GM12878 (cell line): ENCODE measurements around the gene PIGZ. TPM values are rescaled to one million over a fixed set of nuclear protein-coding genes. Genes with fewer than 3 reads are reported as not detected.

Experiments
- ATAC-seq: fragments of 200-7000 bp; cut with Tn5 transposase; 3 replicates; pipeline ENCODE4 v1.9.1; 2020; ENCODE audit warnings: mild to moderate bottlenecking, moderate library complexity
- BruUV-seq: library from RNA; stranded (reverse); fragments of 400-500 nt; replicated peaks from 2 replicates; lab custom pipeline; 2021; lab: Mats Ljungman, UMichigan
- CTCF ChIA-PET: fragments of 300-600 bp; sonication (Branson Sonifier 250); formaldehyde crosslinking; extraction: SDS; loops from one replicate; lab custom pipeline; 2021; ENCODE audit warnings: inconsistent platforms; lab: Yijun Ruan, JAX
- POLR2A ChIA-PET: fragments of 350-600 bp; formaldehyde crosslinking; extraction: SDS; loops from one replicate; lab custom pipeline; 2021; ENCODE audit warnings: inconsistent platforms; lab: Charles Lee
- RAD21 ChIA-PET: fragments of 300-600 bp; sonication (Branson Sonifier 250); formaldehyde crosslinking; loops from one replicate; lab custom pipeline; 2023; ENCODE audit warnings: antibody characterized with exemption; ENCODE audit not compliant: unreplicated experiment; lab: Charles Lee
- SMC1A ChIA-PET: fragments of 300-600 bp; sonication (Branson Sonifier 250); formaldehyde crosslinking; loops from one replicate; lab custom pipeline; 2023; ENCODE audit not compliant: unreplicated experiment, uncharacterized antibody; lab: Charles Lee
- DNase-seq: peaks from one replicate; pipeline ENCODE4 v3.0.0-alpha.2; 2011; ENCODE audit warnings: low read depth, low spot score
- FAIRE-seq: peaks from 3 replicates; lab custom pipeline; 2011; peaks lifted over from hg19 to GRCh38; lab: Jason Lieb, UNC
- H2AFZ ChIP-seq: 2 replicates; pipeline ENCODE4 v1.6.0; 2011; ENCODE audit warnings: low read depth, low read length, control low read depth; ENCODE audit not compliant: control insufficient read depth
- H3K27ac ChIP-seq: 2 replicates; pipeline ENCODE4 v1.5.1; 2011; ENCODE audit warnings: control low read depth; ENCODE audit not compliant: control insufficient read depth, insufficient read depth
- H3K27me3 ChIP-seq, 2 experiments: replicated peaks in 1 of 2; 2 replicates each; pipeline versions ENCODE4 v1.6.0 to v1.6.1; 2011; ENCODE audit warnings: low read length in 1 of 2; ENCODE audit not compliant: control insufficient read depth in 2 of 2, insufficient read depth in 2 of 2
- H3K36me3 ChIP-seq, 2 experiments: 2 replicates each; pipeline ENCODE4 v1.5.1; 2011; ENCODE audit warnings: low read length in 1 of 2; ENCODE audit not compliant: control insufficient read depth in 2 of 2, insufficient read depth in 2 of 2
- H3K4me1 ChIP-seq: 2 replicates; pipeline ENCODE4 v1.6.1; 2011; ENCODE audit warnings: mild to moderate bottlenecking, low read length, moderate library complexity, mixed read lengths; ENCODE audit not compliant: control insufficient read depth, insufficient read depth
- H3K4me2 ChIP-seq: 2 replicates; pipeline ENCODE4 v1.6.0; 2011; ENCODE audit warnings: control low read depth; ENCODE audit not compliant: control insufficient read depth, insufficient read depth
- H3K4me3 ChIP-seq: fragments of 200-600 bp; sonication (generic); 2 replicates; pipeline ENCODE4 v1.5.1; 2016
- H3K79me2 ChIP-seq: 2 replicates; pipeline ENCODE4 v1.6.0; 2011; ENCODE audit warnings: low read length; ENCODE audit not compliant: control insufficient read depth, insufficient read depth
- H3K9ac ChIP-seq: 2 replicates; pipeline ENCODE4 v1.8.0; 2011; ENCODE audit warnings: low read length, control low read depth, mixed read lengths; ENCODE audit not compliant: control insufficient read depth, insufficient read depth
- H3K9me3 ChIP-seq: replicated peaks from 3 replicates; pipeline ENCODE4 v1.5.1; 2011; ENCODE audit warnings: mild to moderate bottlenecking, low read length; ENCODE audit not compliant: control insufficient read depth, insufficient read depth
- H4K20me1 ChIP-seq: 2 replicates; pipeline ENCODE4 v1.6.0; 2011; ENCODE audit not compliant: control insufficient read depth, insufficient read depth
- CBX5 ChIP-seq: sonication (generic); IDR thresholded peaks from 2 replicates; pipeline ENCODE4 v1.6.1; 2016; ENCODE audit warnings: low read depth, moderate library complexity, mild to moderate bottlenecking, inconsistent platforms
- GABPA ChIP-seq: IDR thresholded peaks from 2 replicates; pipeline ENCODE4 v1.6.1; 2014; ENCODE audit warnings: antibody characterized with exemption, low read depth, mild to moderate bottlenecking, inconsistent platforms
- IKZF1 ChIP-seq: fragments of 450-650 bp; conservative IDR thresholded peaks from 2 replicates; pipeline ENCODE4 v1.6.1; 2017; ENCODE audit warnings: antibody characterized with exemption, mild to moderate bottlenecking
- JUND ChIP-seq: IDR thresholded peaks from 2 replicates; pipeline ENCODE4 v1.6.1; 2012; ENCODE audit warnings: low read depth, mild to moderate bottlenecking, low read length, improper control_type of control experiment, moderate library complexity
- MEF2A ChIP-seq: IDR thresholded peaks from 2 replicates; pipeline ENCODE4 v1.6.1; 2011; ENCODE audit warnings: low read depth, mild to moderate bottlenecking, low read length, moderate library complexity; ENCODE audit not compliant: insufficient read depth
- RAD21 ChIP-seq: IDR thresholded peaks from 2 replicates; pipeline ENCODE4 v1.6.1; 2011; ENCODE audit warnings: mild to moderate bottlenecking, low read depth, low read length, moderate library complexity; ENCODE audit not compliant: insufficient read depth
- RCOR1 ChIP-seq: conservative IDR thresholded peaks from 2 replicates; pipeline ENCODE4 v1.6.1; 2012; ENCODE audit warnings: low read depth, low read length, improper control_type of control experiment
- RELA ChIP-seq: fragments of 450-650 bp; IDR thresholded peaks from 2 replicates; pipeline ENCODE4 v1.8.0; 2014; ENCODE audit warnings: borderline replicate concordance; ENCODE audit not compliant: partially characterized antibody
- RUNX3 ChIP-seq: IDR thresholded peaks from 2 replicates; pipeline ENCODE4 v1.6.1; 2012; ENCODE audit warnings: low read length, inconsistent platforms
- SMAD1 ChIP-seq: fragments of 450-650 bp; IDR thresholded peaks from 2 replicates; pipeline ENCODE4 v1.6.1; 2018; ENCODE audit warnings: mild to moderate bottlenecking, low read depth; ENCODE audit not compliant: partially characterized antibody
- SPI1 ChIP-seq: IDR thresholded peaks from 2 replicates; pipeline ENCODE4 v1.6.1; 2011; ENCODE audit warnings: low read depth, mild to moderate bottlenecking, low read length, moderate library complexity, borderline replicate concordance; ENCODE audit not compliant: insufficient read depth
- SREBF2 ChIP-seq: IDR thresholded peaks from 2 replicates; pipeline ENCODE4 v1.6.1; 2012; ENCODE audit warnings: mild to moderate bottlenecking, low read length
- STAT1 ChIP-seq: fragments of 450-650 bp; conservative IDR thresholded peaks from 2 replicates; pipeline ENCODE4 v1.6.1; 2014; ENCODE audit warnings: antibody characterized with exemption, mild to moderate bottlenecking
- SUZ12 ChIP-seq: fragments of 200-600 bp; sonication (generic); IDR thresholded peaks from one replicate; pipeline ENCODE4 v1.6.1; 2018; ENCODE audit warnings: antibody characterized with exemption, mild to moderate bottlenecking; ENCODE audit not compliant: unreplicated experiment
- TARDBP ChIP-seq: IDR thresholded peaks from 2 replicates; pipeline ENCODE4 v1.6.1; 2016; ENCODE audit warnings: borderline replicate concordance
- ZNF24 ChIP-seq: fragments of 450-650 bp; IDR thresholded peaks from 2 replicates; pipeline ENCODE4 v1.6.1; 2017; ENCODE audit warnings: antibody characterized with exemption, mild to moderate bottlenecking
- ZSCAN29 ChIP-seq: fragments of 450-650 bp; IDR thresholded peaks from 2 replicates; pipeline ENCODE4 v1.6.1; 2017; ENCODE audit warnings: mild to moderate bottlenecking, moderate library complexity
- WGBS: methylation state at CpG from one replicate; pipeline ENCODE4 v1.1.6; 2016; ENCODE audit warnings: low lambda C conversion rate; ENCODE audit not compliant: insufficient replicate concordance, insufficient coverage; ENCODE audit errors: missing lambda C conversion rate; 5-methylcytosine and 5-hydroxymethylcytosine counted together
- in situ Hi-C: fragments of 300-500 bp; cut with MboI; formaldehyde crosslinking; loops from 9 replicates; pipeline ENCODE4 v1.14.3; 2018; ENCODE audit warnings: mixed read lengths
- intact Hi-C: fragments of 100-400 bp; cut with micrococcal nuclease; formaldehyde crosslinking; loops from one replicate; pipeline ENCODE4 v1.14.2; 2022; ENCODE audit not compliant: unreplicated experiment
- polyA plus RNA-seq, 11 experiments: library from polyadenylated mRNA; depleted of rRNA in 4 of 11; unstranded in 6 of 11; stranded (reverse) in 5 of 11; fragments of >200 nt; fragmentation: Nextera tagmentation in 4 of 11; fragmentation: Illumina TruSeq in 1 of 11; extraction: Ambion mirVana in 4 of 11; extraction: Trizol in 1 of 11; gene quantifications; 1 replicate in 1 of 11; 2 replicates in 10 of 11; pipeline versions ENCODE4 v1.2.1 to v1.2.3, GENCODE V29; 2011 to 2016; ENCODE audit warnings: inconsistent platforms in 2 of 11, missing spikeins in 2 of 11, low read depth in 1 of 11
- total RNA-seq, 4 experiments: library from RNA; depleted of rRNA in 3 of 4; stranded (reverse); fragments of >200 nt in 3 of 4; fragmentation: Illumina TruSeq in 1 of 4; extraction: Trizol in 1 of 4; gene quantifications; 2 replicates each; pipeline versions ENCODE4 v1.2.1 to v1.2.3, GENCODE V29; 2013 to 2021
- TF ChIP-seq, protein P1 (sequence below): fragments of 450-650 bp; IDR thresholded peaks from 2 replicates; pipeline ENCODE4 v1.6.1; 2016; ENCODE audit warnings: mild to moderate bottlenecking

PIGZ gene
- total and polyA plus RNA-seq, 10 of the 15 experiments (the other 5 are each of a cell fraction or from before 2014, with no cell fraction given): 0.06 to 1.2 (median 0.64) TPM

DNA sequence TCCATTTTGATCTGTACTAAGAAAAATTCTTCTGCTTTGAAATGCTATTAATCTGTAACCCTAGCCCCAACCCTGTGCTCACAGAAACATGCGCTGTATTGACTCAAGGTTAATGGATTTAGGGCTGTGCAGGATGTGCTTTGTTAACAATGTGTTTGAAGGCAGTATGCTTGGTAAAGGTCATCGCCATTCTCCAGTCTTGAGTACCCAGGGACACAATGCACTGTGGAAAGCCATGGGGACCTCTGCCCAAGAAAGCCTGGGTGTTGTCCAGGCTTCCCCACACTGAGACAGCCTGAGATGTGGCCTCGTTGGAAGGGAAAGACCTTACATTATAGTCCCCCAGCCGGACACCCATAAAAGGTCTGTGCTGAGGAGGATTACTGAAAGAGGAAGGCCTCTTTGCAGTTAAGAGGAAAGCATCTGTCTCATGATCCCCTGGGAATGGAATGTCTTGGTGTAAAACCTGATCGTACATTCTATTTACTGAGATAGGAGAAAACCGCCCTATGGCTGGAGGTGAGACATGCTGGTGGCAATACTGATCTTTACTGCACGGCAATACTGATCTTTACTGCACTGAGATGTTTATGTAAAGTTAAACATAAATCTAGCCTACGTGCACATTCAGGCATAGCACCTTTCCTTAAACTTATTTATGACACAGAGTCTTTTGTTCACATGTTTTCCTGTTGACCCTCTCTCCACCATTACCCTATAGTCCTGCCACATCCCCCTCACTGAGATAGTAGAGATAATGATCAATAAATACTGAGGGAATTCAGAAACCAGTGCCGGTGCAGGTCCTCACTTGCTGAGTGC lies 6.3 kb downstream of the PIGZ start:
- CTCF ChIA-PET: no interaction called here
- H3K27me3 ChIP-seq: no peaks in the 10 kb centered on the region
- no peak for DNase-seq
- H3K36me3 ChIP-seq: no peaks in the 10 kb centered on the region
- WGBS: 42% methylated on average over 9 of the region's 9 CpGs
- H2AFZ ChIP-seq: no peak overlapping the region
- H3K4me1 ChIP-seq: no peaks in the 10 kb centered on the region
- no peaks in the 10 kb centered on the region for H3K79me2 ChIP-seq
- SMC1A ChIA-PET: no interaction called here
- no peaks in the 10 kb centered on the region for H4K20me1 ChIP-seq
- no peak for FAIRE-seq
- no peak overlapping the region for H3K9ac ChIP-seq
- H3K4me2 ChIP-seq: no peak overlapping the region
- H3K4me3 ChIP-seq: no peak overlapping the region
- BruUV-seq: no TSS peak
- POLR2A ChIA-PET: no interaction called here
- in situ Hi-C loops: no loop called here
- ATAC-seq: peak; percentile 22
- H3K27ac ChIP-seq: no peak overlapping the region
- intact Hi-C loops: no loop called here
- RAD21 ChIA-PET: no interaction called here
- peaks cover 14% of the 10 kb centered on the region; the same call in 1 of the 3 replicates for H3K9me3 ChIP-seq
- peak; percentile 56; the same call in 1 of the 2 replicates for TF ChIP-seq ZNF24
- peak; percentile 29; the same call in 1 of the 2 replicates for TF ChIP-seq SPI1
- no peak for TF ChIP-seq RAD21

DNA sequence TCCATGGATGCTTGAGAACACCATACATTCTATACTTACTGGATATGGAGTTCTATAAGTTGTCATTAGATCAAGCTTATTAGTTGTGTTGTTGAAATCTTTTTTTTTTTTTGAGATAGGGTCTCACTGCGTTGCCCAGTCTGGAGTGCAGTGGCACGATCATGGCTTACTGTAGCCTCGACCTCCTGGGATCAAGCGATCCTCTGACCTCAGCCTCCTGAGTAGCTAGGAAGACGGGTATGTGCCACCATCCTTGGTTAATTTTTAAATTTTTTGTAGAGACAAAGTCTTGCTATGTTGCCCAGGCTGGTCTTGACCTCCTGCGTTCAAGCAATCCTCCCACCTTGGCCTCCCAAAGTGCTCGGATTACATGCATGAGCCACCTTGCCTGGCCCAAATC lies 13.8 kb downstream of the PIGZ start:
- H3K4me1 ChIP-seq: no peaks in the 10 kb centered on the region
- ChIA-PET CTCF (interaction anchor here (0.6 to 2.1 kb wide), 4 partner anchors 14 to 532 kb away, joined by 4 to 10 read pairs (median 4); no protein-coding TSS in a partner anchor), RAD21 (no interaction called here), SMC1A (interaction anchor here (0.9 kb wide), 1 partner anchor 235 kb away, joined by 3 read pairs; no protein-coding TSS in a partner anchor), POLR2A (interaction anchor here (0.5 to 0.7 kb wide), 2 partner anchors 220 to 528 kb away, joined by 3 to 4 read pairs; no protein-coding TSS in a partner anchor)
- no peaks in the 10 kb centered on the region for H3K27me3 ChIP-seq
- H2AFZ ChIP-seq: no peak overlapping the region
- no TSS peak for BruUV-seq
- no peak for DNase-seq
- intact Hi-C loops (no loop called here), in situ Hi-C loops (no loop called here)
- no peaks in the 10 kb centered on the region; a peak in 1 of 4 replicates for H3K36me3 ChIP-seq
- H3K9ac ChIP-seq: no peak overlapping the region
- no peak overlapping the region for H3K4me3 ChIP-seq
- H3K4me2 ChIP-seq: no peak overlapping the region
- H3K27ac ChIP-seq: no peak overlapping the region
- no peaks in the 10 kb centered on the region; the same call in 2 of the 3 replicates for H3K9me3 ChIP-seq
- 90% methylated on average over 7 of the region's 7 CpGs for WGBS
- no peak for FAIRE-seq
- no peak for ATAC-seq
- no peaks in the 10 kb centered on the region for H4K20me1 ChIP-seq
- no peaks in the 10 kb centered on the region for H3K79me2 ChIP-seq
- TF ChIP-seq GABPA (no peak), ZNF24 (no peak), IKZF1 (no peak), RCOR1 (no peak), SMAD1 (no peak), CBX5 (no peak), ZSCAN29 (no peak), RUNX3 (no peak), JUND (no peak), SREBF2 (no peak), SUZ12 (no peak), STAT1 (no peak), MEF2A (no peak), RELA (no peak), TARDBP (no peak)
- TF ChIP-seq, protein P1, sequence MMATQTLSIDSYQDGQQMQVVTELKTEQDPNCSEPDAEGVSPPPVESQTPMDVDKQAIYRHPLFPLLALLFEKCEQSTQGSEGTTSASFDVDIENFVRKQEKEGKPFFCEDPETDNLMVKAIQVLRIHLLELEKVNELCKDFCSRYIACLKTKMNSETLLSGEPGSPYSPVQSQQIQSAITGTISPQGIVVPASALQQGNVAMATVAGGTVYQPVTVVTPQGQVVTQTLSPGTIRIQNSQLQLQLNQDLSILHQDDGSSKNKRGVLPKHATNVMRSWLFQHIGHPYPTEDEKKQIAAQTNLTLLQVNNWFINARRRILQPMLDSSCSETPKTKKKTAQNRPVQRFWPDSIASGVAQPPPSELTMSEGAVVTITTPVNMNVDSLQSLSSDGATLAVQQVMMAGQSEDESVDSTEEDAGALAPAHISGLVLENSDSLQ: no peak
